AML-193 (cell line): ENCODE data around the gene FAM81B.

Experiments
- DNase-seq, 2 experiments: peaks; one replicate each; lab custom pipeline; 2025; lab: John Stamatoyannopoulos, UW

FAM81B gene

DNA sequence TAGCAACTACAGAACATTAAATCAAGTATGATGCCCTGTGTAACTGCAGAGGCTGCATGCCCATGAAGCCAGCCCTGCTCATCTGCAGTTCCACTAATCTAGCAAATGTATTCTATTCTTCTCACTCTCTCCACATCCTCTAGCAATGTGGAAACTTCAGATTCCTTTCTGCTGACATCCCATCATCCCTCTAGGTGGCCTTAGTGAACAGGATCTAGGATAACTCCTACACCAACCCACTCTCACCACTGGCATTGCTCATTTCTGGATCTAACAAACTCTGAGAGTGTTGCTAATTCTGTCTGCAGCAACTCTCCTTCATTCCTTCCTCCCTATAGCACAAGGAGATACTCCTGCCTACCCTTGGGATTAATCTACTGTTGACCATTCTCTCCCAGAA, 80.8 kb downstream of the FAM81B start:
- no peak for DNase-seq

DNA sequence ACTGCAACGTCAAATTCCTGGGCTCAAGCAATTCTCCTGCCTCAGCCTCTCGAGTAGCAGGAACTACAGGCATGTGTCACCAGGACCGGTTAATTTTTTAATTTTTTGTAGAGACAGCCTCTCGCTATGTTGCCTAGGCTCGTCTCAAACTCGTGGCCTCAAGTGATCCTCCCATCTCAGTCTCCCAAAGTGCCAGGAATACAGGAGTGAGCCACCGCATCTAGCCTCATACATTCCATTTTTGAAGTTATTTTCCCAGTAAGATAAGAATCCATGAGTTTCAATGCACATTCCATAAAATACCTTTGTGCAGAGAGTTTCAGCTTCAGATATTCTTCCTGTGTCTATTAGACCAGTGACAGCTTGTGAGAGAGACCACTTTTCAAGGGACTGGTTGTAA, 93.3 kb downstream of the FAM81B start:
- no peak for DNase-seq

DNA sequence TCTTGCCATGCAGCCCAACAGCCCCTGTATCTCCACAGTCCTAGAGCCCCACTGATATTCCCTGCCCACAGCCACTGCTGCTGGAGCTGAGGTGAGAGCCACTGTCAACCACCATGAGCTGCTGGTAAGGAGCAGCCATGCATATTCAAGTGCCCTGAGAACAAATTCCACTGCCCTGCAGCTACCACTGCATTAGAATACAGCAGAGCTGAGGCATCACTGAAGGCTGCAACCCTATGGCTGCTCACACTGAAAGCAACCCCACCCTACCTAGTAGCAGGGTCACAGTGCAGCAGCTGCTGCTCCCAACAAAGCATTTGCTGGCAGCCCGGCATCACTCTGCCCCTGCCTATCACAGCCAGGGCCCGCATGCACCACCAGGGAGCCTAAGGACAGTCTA, 95.0 kb downstream of the FAM81B start:
- no peak for DNase-seq

DNA sequence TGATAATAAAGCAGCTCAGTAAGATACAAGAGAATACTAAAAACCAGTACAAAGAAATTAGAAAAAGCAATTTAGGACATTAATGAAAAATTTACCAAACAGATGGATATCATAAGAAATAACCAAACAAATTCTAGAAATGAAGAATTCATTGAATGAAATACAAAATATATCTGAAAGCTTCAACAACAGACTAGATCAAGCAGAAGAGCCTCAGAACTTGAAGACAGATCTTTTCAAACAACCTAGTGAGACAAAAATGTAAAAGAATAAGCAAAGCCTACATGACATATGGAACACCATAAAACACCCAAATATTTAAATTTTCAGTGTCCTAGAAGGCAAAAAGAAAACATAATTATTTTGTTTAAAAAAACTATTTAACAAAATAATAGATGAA, 96.7 kb downstream of the FAM81B start:
- no peak for DNase-seq
